ENCODE results near the gene OR2H1.

The OR2H1 gene

GRCh38 chr6:29483186-29483585 is 26.2 kb downstream of the OR2H1 start:
- no peak overlapping the region for H3K4me3 ChIP-seq (ENCODE audit: low read depth, low read length)

DNA sequence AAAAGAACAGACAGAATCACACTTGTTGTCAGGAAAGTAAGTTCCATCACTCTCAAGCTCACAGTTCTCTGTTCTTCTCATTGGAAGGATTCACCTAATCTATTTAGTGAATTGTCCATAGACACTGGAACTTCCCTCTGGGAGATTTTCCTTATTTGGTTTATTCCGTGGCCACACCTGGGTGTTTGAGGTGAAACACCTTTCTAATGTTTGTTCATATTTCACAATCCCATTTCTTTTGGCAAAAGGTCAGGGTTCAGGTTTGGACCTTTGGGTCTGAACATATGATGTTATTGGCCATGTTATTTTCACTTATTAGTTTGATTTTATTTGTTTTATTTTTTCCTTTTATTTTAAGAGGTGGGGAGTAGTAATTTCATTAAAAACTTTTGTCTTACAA is 26.8 kb downstream of the OR2H1 start:
- no peak overlapping the region for H3K4me3 ChIP-seq (ENCODE audit: low read depth, low read length)

DNA sequence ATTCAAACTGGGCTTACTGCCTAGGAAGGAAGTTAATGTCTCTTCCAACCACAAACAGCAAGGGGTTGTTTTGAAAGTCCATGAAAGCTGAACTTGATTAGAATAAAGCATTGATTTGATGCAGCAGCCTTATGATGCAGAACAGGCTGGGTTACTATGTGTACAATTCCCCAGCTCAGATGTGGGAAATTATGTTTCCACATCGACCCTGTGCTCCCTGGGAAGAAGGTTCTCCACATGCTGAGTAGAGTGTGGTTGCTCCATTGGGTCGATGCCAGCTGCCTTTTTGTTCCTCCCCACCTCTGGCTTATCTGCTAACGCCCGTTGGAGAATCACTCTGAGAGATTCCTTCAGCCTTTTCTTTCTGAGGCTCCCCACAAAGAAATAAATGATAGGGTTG is 29.6 kb downstream of the OR2H1 start:
- no peak overlapping the region for H3K4me3 ChIP-seq (ENCODE audit: low read depth, low read length)

- no peak overlapping the region for H3K4me3 ChIP-seq (ENCODE audit: low read depth, low read length)
These were observed 30.2 kb downstream of the OR2H1 start for GRCh38 chr6:29487131-29487530.

- H3K4me3 ChIP-seq (ENCODE audit: low read depth, low read length), result no peak within 1 kb of the TSS
These were observed 30.7 kb downstream of the OR2H1 start, which contains the start of gene MAS1L for GRCh38 chr6:29487660-29488059. Gene MAS1L, minus strand, starts transcription at chr6:29487956. Its CDS starts 54 bp downstream, at chr6:29487902.

DNA sequence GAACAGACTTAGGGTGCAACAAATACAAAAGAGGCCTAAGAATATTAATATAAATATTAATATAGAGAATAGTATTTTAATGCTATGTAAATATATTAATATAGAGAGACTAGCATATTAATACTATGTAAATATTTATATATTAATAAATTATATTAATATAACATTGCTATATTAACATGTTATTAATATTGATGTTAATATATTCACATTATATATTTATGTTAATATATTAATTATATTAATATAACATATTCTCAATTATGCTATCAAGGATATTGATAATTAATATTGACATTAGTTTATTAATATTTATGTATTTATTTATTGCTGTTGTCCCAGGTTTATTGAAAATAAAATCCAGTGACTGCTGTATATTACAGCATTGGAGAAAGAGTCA is 31.9 kb downstream of the OR2H1 start:
- H3K4me3 ChIP-seq (ENCODE audit: low read depth, low read length), result no peak overlapping the region

DNA sequence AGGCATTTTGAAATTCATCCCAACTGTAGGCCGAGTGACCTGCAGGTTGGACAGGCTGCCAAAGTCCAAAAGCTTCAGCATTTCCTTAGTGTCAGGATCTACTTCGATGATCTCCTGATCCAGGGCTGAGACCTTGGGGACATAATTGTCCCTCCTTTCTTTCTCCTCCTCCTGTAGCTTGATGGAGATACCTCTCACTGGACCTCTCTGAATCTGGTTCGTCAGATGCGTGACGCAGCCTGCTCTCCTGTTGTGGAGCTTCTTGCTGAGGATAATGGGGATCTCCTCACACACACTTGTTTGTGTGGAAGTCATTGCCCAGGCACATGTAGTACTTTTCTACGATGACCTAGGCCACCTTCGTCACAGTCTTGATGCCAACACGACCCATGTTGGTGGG is 32.3 kb downstream of the OR2H1 start:
- no peak overlapping the region for H3K4me3 ChIP-seq (ENCODE audit: low read depth, low read length)

DNA sequence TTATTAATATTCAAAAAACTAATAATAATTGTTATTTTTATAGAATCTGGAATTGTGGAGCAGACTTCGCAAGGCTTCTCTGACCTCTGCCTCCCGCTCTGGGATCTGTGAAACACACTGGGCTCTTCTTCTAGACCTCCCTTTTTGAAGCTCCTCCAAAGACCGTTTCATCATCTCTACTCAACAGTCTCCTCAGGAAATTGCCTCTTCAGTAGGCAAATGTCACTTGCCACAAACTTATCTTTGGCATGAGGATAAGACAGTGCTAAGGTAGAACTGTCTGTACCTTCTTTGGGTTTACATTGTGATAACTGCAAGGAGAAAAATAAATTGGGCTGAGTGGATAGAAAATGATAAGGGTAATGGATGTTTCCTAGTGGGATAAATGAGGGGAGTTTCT is 33.1 kb downstream of the OR2H1 start:
- no peak overlapping the region for H3K4me3 ChIP-seq (ENCODE audit: low read depth, low read length)

DNA sequence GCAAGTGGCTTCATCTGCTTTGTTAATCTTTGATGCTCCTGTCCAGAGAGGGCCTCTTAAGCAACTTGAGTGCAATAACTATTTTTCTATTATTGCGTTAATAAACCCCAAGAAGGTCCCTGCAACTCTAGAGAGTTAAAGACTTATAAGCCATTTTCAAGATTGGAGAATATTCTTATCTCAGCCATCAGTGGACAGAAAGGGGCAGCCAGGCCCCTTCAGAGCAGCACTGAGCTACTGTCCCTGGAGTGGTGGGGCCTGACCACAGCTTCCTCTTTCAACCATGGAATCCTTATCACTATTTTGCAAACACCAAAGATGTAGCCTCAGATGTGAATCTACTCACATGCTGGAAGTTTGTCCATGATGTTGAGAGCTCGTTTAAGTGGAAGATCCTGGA is 33.6 kb downstream of the OR2H1 start:
- H3K4me3 ChIP-seq (ENCODE audit: low read depth, low read length), result no peak overlapping the region

DNA sequence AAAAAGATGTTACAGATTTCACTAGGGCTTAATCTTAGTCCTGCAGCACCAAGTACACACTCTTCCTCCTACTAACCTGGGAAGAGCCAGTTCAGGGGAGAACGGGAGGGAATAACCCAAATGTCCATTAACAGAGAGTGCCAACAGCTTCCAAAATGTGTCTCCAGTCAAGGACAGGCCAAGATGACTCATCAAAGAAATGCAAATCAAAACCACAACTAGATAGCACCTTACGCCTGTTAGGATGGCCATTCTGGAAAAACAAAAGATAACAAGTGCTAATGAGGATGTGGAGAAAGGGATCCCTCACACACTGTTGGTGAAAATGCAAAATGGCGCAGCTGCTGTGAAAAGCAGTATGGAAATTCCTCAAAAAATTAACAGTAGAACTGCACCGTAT is 34.6 kb downstream of the OR2H1 start:
- H3K4me3 ChIP-seq (ENCODE audit: low read depth, low read length), result no peak overlapping the region

GRCh38 chr6:29493261-29493660 is 36.3 kb downstream of the OR2H1 start:
- no peak overlapping the region for H3K4me3 ChIP-seq (ENCODE audit: low read depth, low read length)

GRCh38 chr6:29494131-29494530 is 37.2 kb downstream of the OR2H1 start:
- H3K4me3 ChIP-seq (ENCODE audit: low read depth, low read length), result no peak overlapping the region

DNA sequence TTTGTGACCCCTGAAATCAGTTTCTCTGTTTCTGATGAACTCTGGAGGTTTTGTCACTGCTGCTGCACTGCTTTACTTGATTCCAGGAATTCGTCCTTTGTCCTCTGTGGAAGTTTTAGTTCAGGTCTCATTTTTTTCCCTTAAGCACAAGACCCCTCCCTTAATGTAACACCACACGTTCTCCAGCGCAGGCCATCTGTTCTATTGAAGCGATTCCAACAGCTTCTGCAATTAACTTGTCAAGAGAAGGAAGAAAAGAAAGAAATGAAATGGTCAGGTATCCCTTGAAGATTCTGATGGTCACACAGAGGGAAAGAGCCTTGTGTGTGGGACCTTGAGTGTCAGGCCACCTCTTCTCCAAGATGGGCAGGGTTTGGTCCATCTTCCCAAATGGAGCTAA is 38.6 kb downstream of the OR2H1 start:
- no peak overlapping the region for H3K4me3 ChIP-seq (ENCODE audit: low read depth, low read length)

DNA sequence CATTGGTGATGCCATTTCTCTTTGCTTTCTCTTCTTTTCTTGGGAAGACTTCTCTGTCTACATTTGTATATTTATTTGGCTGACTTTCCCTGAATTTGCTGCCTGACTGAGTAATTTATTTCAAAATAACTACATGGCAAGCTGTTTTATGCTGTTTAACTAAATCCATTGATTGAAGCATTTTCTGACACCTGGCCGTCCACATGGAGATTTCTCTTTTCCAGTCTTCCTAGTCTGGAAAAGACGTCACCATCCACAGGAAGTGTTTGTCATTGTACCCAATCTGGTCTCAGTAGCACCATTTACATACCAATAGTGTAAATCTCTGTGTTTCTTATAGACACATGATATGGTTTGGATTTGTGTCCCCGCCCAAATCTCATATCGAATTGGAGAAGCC is 40.0 kb downstream of the OR2H1 start:
- H3K4me3 ChIP-seq (ENCODE audit: low read depth, low read length), result no peak overlapping the region

DNA sequence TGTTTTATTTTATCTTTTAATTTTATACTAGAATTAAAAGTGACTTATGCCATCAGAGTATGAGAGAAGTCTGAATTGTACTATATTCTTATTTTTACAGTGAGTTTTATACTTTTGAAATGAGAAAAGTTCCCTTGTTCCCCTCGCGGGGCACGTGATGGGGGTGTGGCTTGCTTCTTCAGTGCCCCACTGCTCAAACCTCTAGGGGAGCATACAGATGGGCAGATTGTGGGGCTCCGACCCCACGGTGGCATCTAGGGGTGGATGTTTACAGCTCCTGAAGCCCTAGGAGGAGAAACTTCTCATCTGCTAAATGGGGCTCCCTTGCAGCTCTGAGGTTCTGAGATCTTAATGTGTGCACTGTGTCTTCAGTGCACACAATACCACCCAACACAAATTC is 42.7 kb downstream of the OR2H1 start:
- no peak overlapping the region for H3K4me3 ChIP-seq (ENCODE audit: low read depth, low read length)

- no peak overlapping the region for H3K4me3 ChIP-seq (ENCODE audit: low read depth, low read length)
These were observed 43.6 kb downstream of the OR2H1 start for GRCh38 chr6:29500594-29500993.

DNA sequence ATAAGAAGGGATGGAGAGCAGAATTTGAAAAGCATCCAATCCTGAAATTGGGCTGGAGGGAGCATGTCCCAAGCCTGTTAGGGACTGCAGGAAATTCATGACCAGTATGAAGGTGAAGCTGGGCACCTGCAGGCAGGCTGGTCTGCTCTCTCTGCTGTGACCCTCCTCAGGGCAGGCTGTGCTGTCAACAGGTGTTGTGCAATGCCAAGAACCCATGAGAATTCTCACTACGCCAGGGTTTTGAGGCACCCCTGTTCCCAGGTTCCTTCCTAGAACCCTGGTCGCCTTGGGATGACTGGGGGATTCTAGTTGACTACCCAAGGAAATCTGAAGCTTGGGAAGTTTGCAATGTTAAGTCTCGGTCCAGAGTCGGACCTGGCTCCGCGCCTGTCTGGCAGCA is 44.2 kb downstream of the OR2H1 start:
- H3K4me3 ChIP-seq (ENCODE audit: low read depth, low read length), result no peak overlapping the region

DNA sequence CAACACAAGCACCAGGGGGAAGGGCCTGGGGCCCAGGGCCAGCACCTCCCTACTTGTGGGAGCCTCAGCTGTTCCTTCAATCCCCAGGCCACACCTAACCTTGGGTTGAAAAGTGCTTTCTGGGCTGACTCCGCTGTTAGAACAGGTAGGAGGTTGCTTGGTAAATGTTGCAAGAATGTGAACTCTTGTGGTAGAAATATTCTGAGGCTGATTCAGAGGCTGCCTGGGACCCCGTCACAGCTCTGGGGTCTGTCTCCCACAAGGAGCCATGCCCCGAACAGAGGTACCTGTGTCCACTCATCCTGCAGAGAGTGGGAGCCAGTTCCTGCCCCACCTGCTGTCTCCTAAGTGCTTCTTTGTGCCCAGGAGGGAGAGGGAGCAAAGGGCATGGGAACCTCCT is 45.2 kb downstream of the OR2H1 start:
- H3K4me3 ChIP-seq (ENCODE audit: low read depth, low read length), result no peak overlapping the region

- no peak overlapping the region for H3K4me3 ChIP-seq (ENCODE audit: low read depth, low read length)
These were observed 45.6 kb downstream of the OR2H1 start for GRCh38 chr6:29502597-29502996.

DNA sequence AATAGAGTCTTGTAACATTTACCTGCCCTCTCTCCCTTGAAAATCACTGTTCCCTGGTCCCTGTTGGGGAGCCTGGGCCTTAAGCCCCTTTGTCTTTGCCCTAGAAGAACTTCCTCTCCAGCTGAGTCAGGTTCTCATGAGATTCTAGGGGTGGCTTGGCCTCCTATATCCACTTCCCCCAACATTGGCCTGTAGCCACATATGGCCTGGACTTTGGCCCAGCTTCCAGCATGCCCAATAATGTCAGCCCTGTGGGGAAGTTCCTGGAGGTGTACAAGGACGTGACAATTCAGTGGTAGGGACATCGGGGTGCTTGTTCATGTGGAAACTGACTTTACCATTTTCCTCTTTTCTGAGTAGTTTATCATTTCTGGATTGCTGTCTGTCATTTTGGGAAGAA is 48.0 kb downstream of the OR2H1 start:
- no peak overlapping the region for H3K4me3 ChIP-seq (ENCODE audit: low read depth, low read length)

GRCh38 chr6:29505808-29506207 is 48.9 kb downstream of the OR2H1 start:
- no peak overlapping the region for H3K4me3 ChIP-seq (ENCODE audit: low read depth, low read length)

- no peak overlapping the region for H3K4me3 ChIP-seq (ENCODE audit: low read depth, low read length)
These were observed 49.6 kb downstream of the OR2H1 start for GRCh38 chr6:29506446-29507067.

DNA sequence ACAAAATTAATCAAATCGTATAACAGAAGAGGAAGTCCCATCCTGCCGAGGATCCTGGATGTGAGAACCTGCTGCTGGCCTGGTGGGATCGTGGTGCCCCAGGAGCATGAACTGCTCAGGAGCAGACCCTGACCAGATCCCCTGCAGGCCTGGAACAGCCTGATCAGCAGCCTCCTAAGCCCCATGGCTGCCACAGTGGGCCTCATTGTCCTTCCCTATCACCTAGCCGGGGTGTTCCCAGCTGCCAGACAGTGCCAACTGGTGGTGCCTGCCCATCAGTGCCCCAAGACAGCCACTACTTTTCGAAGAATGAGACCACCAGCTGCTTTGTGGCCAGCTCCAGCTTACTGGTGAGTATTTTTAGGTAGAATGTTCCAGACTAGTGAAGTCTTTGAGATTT is 50.4 kb downstream of the OR2H1 start:
- no peak overlapping the region for H3K4me3 ChIP-seq (ENCODE audit: low read depth, low read length)
